ENCODE results near the gene SERPINA5.

GRCh38 chr14:94591073-94591472, 9.8 kb downstream of the SERPINA5 start:
- no peak for TF ChIP-seq CTCF (IDR thresholded peaks at IDR 0.05)
- TF ChIP-seq EZH2phosphoT487 (IDR thresholded peaks at IDR 0.05): no peak
- no peak for TF ChIP-seq EZH2 (IDR thresholded peaks at IDR 0.05)
